H1 (cell line): ENCODE measurements around the gene ARHGEF6. TPM values are rescaled to one million over a fixed set of nuclear protein-coding genes. Genes with fewer than 3 reads are reported as not detected.

Experiments
- CTCF ChIA-PET: fragments of 300-600 bp; sonication (Branson Sonifier 250); formaldehyde crosslinking; loops from one replicate; lab custom pipeline; 2021; ENCODE audit not compliant: partially characterized antibody; lab: Charles Lee
- POLR2A ChIA-PET: fragments of 300-600 bp; sonication (Branson Sonifier 250); formaldehyde crosslinking; loops from one replicate; lab custom pipeline; 2021; ENCODE audit warnings: inconsistent platforms; ENCODE audit not compliant: partially characterized antibody; lab: Charles Lee
- DNase-seq, 2 experiments: peaks; one replicate each; pipeline versions ENCODE4 v3.0.0 to v3.0.0-alpha.2; 2010 to 2022; ENCODE audit warnings: low spot score in 2 of 2, low read depth in 1 of 2, mixed read lengths in 1 of 2
- FAIRE-seq: peaks from 2 replicates; lab custom pipeline; 2011; peaks lifted over from hg19 to GRCh38; lab: Jason Lieb, UNC
- H2AFZ ChIP-seq: 2 replicates; pipeline ENCODE4 v1.8.1; 2012; ENCODE audit warnings: low read length, inconsistent platforms
- H2AK5ac ChIP-seq: 2 replicates; pipeline ENCODE4 v1.6.1; 2013; ENCODE audit warnings: low read depth, low read length
- H2BK120ac ChIP-seq: replicated peaks from 2 replicates; pipeline ENCODE3; 2013; ENCODE audit warnings: low read depth, low read length, inconsistent platforms
- H2BK12ac ChIP-seq: 2 replicates; pipeline ENCODE4 v1.6.1; 2013; ENCODE audit warnings: low read depth, low read length
- H2BK15ac ChIP-seq: 2 replicates; pipeline ENCODE4 v1.6.1; 2013; ENCODE audit warnings: low read length
- H2BK20ac ChIP-seq: 2 replicates; pipeline ENCODE4 v1.6.1; 2013; ENCODE audit warnings: low read length
- H2BK5ac ChIP-seq: 2 replicates; pipeline ENCODE4 v1.6.1; 2013; ENCODE audit warnings: low read depth, low read length
- H3K14ac ChIP-seq: 2 replicates; pipeline ENCODE4 v1.6.1; 2013; ENCODE audit warnings: inconsistent platforms; ENCODE audit not compliant: insufficient read length
- H3K18ac ChIP-seq: 2 replicates; pipeline ENCODE4 v1.6.1; 2013; ENCODE audit warnings: low read length; ENCODE audit errors: extremely low read depth
- H3K23ac ChIP-seq: 2 replicates; pipeline ENCODE4 v1.6.1; 2013; ENCODE audit warnings: inconsistent platforms; ENCODE audit not compliant: insufficient read length
- H3K23me2 ChIP-seq: 2 replicates; pipeline ENCODE4 v1.6.1; 2013; ENCODE audit warnings: low read depth, low read length
- H3K27ac ChIP-seq: 2 replicates; pipeline ENCODE4 v1.6.1; 2011; ENCODE audit warnings: low read depth, low read length, inconsistent platforms
- H3K27me3 ChIP-seq, 4 experiments: replicated peaks in 1 of 4; 1 replicate in 1 of 4; 2 replicates in 3 of 4; pipeline versions ENCODE4 v1.6.1 to v1.8.1; 2011 to 2013; ENCODE audit warnings: low read length in 3 of 4, mild to moderate bottlenecking in 3 of 4, inconsistent platforms in 2 of 4, mixed read lengths in 2 of 4, moderate library complexity in 1 of 4; ENCODE audit not compliant: control insufficient read depth in 3 of 4, insufficient read depth in 3 of 4; ENCODE audit errors: extremely low read depth in 1 of 4
- H3K36me3 ChIP-seq, 4 experiments: 2 replicates each; pipeline versions ENCODE4 v1.6.1 to v1.8.1; 2011 to 2013; ENCODE audit warnings: mild to moderate bottlenecking in 4 of 4, low read length in 3 of 4, moderate library complexity in 2 of 4, control low read depth in 1 of 4, inconsistent platforms in 1 of 4; ENCODE audit not compliant: insufficient read depth in 4 of 4, control insufficient read depth in 2 of 4
- H3K4ac ChIP-seq: replicated peaks from 2 replicates; pipeline ENCODE3; 2013; ENCODE audit warnings: low read length, low read depth, mixed read lengths, inconsistent platforms; ENCODE audit not compliant: insufficient read length
- H3K4me1 ChIP-seq, 4 experiments: replicated peaks in 1 of 4; 1 replicate in 1 of 4; 2 replicates in 3 of 4; pipeline versions ENCODE4 v1.6.1 to v1.8.1; 2011 to 2013; ENCODE audit warnings: low read length in 3 of 4, inconsistent platforms in 2 of 4, mixed read lengths in 1 of 4; ENCODE audit not compliant: insufficient read depth in 4 of 4, control insufficient read depth in 3 of 4
- H3K4me2 ChIP-seq, 2 experiments: 2 replicates each; pipeline versions ENCODE4 v1.6.1 to v1.8.1; 2011 to 2013; ENCODE audit warnings: low read depth in 2 of 2, low read length in 2 of 2, control low read depth in 1 of 2, inconsistent platforms in 1 of 2, mild to moderate bottlenecking in 1 of 2; ENCODE audit not compliant: insufficient read depth in 1 of 2
- H3K4me3 ChIP-seq, 4 experiments: fragments of 200-600, 300-600 bp in 1 of 4; sonication (generic), shearing (Covaris generic), sonication (Bioruptor Twin) in 1 of 4; 2 replicates each; pipeline versions ENCODE4 v1.5.1 to v1.8.1; 2011 to 2016; ENCODE audit warnings: low read length in 4 of 4, low read depth in 3 of 4, control low read depth in 2 of 4, inconsistent platforms in 2 of 4, mild to moderate bottlenecking in 2 of 4, mixed read lengths in 1 of 4, moderate library complexity in 1 of 4; ENCODE audit not compliant: insufficient read depth in 2 of 4; ENCODE audit errors: extremely low read depth in 1 of 4
- H3K56ac ChIP-seq: replicated peaks from 2 replicates; pipeline ENCODE3; 2013; ENCODE audit warnings: low read depth, mild to moderate bottlenecking, mixed read lengths, low read length, inconsistent platforms; ENCODE audit not compliant: insufficient read length
- H3K79me1 ChIP-seq: 2 replicates; pipeline ENCODE4 v1.6.1; 2013; ENCODE audit warnings: low read depth, low read length, control low read depth
- H3K79me2 ChIP-seq, 2 experiments: 2 replicates each; pipeline versions ENCODE4 v1.6.1 to v1.8.1; 2012 to 2013; ENCODE audit warnings: low read length in 2 of 2, mild to moderate bottlenecking in 2 of 2, inconsistent platforms in 1 of 2; ENCODE audit not compliant: insufficient read depth in 2 of 2, control insufficient read depth in 1 of 2
- H3K9ac ChIP-seq, 4 experiments: replicated peaks in 1 of 4; 1 replicate in 1 of 4; 2 replicates in 3 of 4; pipeline versions ENCODE4 v1.6.1 to v1.8.1; 2011 to 2013; ENCODE audit warnings: low read depth in 3 of 4, low read length in 3 of 4, control low read depth in 2 of 4, mild to moderate bottlenecking in 2 of 4, moderate library complexity in 2 of 4, inconsistent platforms in 1 of 4; ENCODE audit errors: extremely low read depth in 1 of 4
- H3K9me3 ChIP-seq, 2 experiments: 2 replicates each; pipeline versions ENCODE4 v1.6.1 to v1.8.1; 2012 to 2013; ENCODE audit warnings: mild to moderate bottlenecking in 2 of 2, moderate library complexity in 2 of 2, control low read depth in 1 of 2, inconsistent platforms in 1 of 2, low read depth in 1 of 2, low read length in 1 of 2, mixed read lengths in 1 of 2; ENCODE audit not compliant: insufficient read depth in 2 of 2
- H4K20me1 ChIP-seq, 2 experiments: replicated peaks in 1 of 2; 2 replicates each; pipeline versions ENCODE3 to v1.8.1; 2011 to 2013; ENCODE audit warnings: inconsistent platforms in 2 of 2, low read length in 2 of 2, mild to moderate bottlenecking in 1 of 2; ENCODE audit not compliant: insufficient read depth in 2 of 2, control insufficient read depth in 1 of 2
- H4K5ac ChIP-seq: 2 replicates; pipeline ENCODE4 v1.6.1; 2013; ENCODE audit warnings: low read length, low read depth, mixed read lengths, inconsistent platforms; ENCODE audit not compliant: insufficient read length
- H4K8ac ChIP-seq: 2 replicates; pipeline ENCODE4 v1.8.0; 2013; ENCODE audit warnings: mild to moderate bottlenecking, moderate library complexity, low read length, inconsistent platforms; ENCODE audit not compliant: insufficient read depth; ENCODE audit errors: extremely low read depth
- H4K91ac ChIP-seq: replicated peaks from 2 replicates; pipeline ENCODE3; 2013; ENCODE audit warnings: low read length, mixed read lengths, inconsistent platforms; ENCODE audit not compliant: insufficient read length
- ASH2L ChIP-seq: fragments of 200-600, 300-600 bp; sonication (generic); IDR thresholded peaks from one replicate; pipeline ENCODE4 v1.7.1; 2017; ENCODE audit warnings: low read length
- CTBP2 ChIP-seq: IDR thresholded peaks from 2 replicates; pipeline ENCODE4 v1.7.0; 2011; ENCODE audit warnings: borderline replicate concordance, mild to moderate bottlenecking, moderate library complexity, mixed read lengths, low read length; ENCODE audit not compliant: insufficient read depth, insufficient read length
- WGBS, 2 experiments: shearing (Covaris generic) in 1 of 2; methylation state at CpG; one replicate each; pipeline versions ENCODE4 v1.1.6 to v1.1.7; 2013 to 2015; ENCODE audit warnings: low lambda C conversion rate in 2 of 2, mixed read lengths in 2 of 2, inconsistent platforms in 1 of 2, low coverage in 1 of 2, missing lambda C conversion rate in 1 of 2; ENCODE audit not compliant: insufficient replicate concordance in 2 of 2, insufficient coverage in 1 of 2, insufficient read length in 1 of 2; ENCODE audit errors: extremely low coverage in 1 of 2, missing lambda C conversion rate in 1 of 2; 5-methylcytosine and 5-hydroxymethylcytosine counted together
- polyA plus RNA-seq, 7 experiments: library from polyadenylated mRNA; depleted of rRNA in 3 of 7; stranded (reverse) in 5 of 7; unstranded in 2 of 7; fragments of >200 nt in 5 of 7; fragments of 200-250 nt in 2 of 7; gene quantifications; 1 replicate in 5 of 7; 2 replicates in 1 of 7; 4 replicates in 1 of 7; pipeline versions ENCODE4 v1.2.1 to v1.2.3, GENCODE V29; 2011 to 2013; ENCODE audit warnings: missing spikeins in 2 of 7, mixed read lengths in 2 of 7
- total RNA-seq: library from RNA; stranded (reverse); fragmentation: NEBNext Ultra II Directional; extraction: Animal tissue kit (Norgen Biotek cat#: 25700); gene quantifications from 2 replicates; pipeline ENCODE4 v1.2.1, GENCODE V29; 2021

ARHGEF6 gene
- total and polyA plus RNA-seq, 2 of the 8 experiments (the other 6 are each of a cell fraction or from before 2014, with no cell fraction given): 3.6 to 3.7 TPM

DNA sequence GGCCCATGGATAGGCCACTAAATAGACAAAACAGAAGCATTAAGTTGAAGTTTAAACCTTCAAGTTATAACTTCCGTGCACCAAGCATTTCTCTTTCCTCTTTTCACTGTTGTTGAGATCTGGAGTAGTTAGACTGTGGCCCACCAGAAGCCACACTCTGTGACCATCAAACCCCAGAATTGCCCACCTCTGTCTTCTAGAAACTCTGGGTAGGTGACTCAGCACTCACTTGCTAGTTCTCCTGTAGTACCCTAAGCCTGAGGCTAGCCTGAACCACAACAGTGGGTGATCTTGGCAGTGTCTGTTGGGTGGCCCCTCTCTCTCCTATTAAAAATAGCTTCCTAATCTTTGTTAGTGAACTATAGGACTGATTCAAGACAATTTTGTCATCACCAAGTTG lies 157.3 kb downstream of the ARHGEF6 start:
- H3K4ac ChIP-seq: no peak overlapping the region
- H4K91ac ChIP-seq: no peak overlapping the region
- no peaks in the 10 kb centered on the region for H3K9me3 ChIP-seq
- H3K27ac ChIP-seq: no peak overlapping the region
- no peaks in the 10 kb centered on the region for H3K27me3 ChIP-seq
- H3K79me2 ChIP-seq: no peaks in the 10 kb centered on the region
- no peak overlapping the region for H3K18ac ChIP-seq
- H3K9ac ChIP-seq: no peak overlapping the region
- H3K4me3 ChIP-seq: no peak overlapping the region
- H2BK5ac ChIP-seq: no peak overlapping the region
- no peak overlapping the region for H2AFZ ChIP-seq
- no peak overlapping the region for H2BK15ac ChIP-seq
- no peaks in the 10 kb centered on the region for H3K36me3 ChIP-seq
- 67% methylated on average over 1 of the region's 1 CpG; no CpG with 5 or more reads in 1 of the 2 experiments for WGBS, 2 experiments
- H2BK120ac ChIP-seq: no peak overlapping the region
- DNase-seq (no peak), FAIRE-seq (no peak)
- no peak overlapping the region for H2BK12ac ChIP-seq
- ChIA-PET CTCF (no interaction called here), POLR2A (no interaction called here)
- no peak overlapping the region for H3K4me2 ChIP-seq
- no peak overlapping the region for H2AK5ac ChIP-seq
- H4K20me1 ChIP-seq: no peaks in the 10 kb centered on the region
- TF ChIP-seq CTBP2 (no peak), ASH2L (no peak)
- H4K8ac ChIP-seq: no peak overlapping the region
- H4K5ac ChIP-seq: no peak overlapping the region
- H3K23ac ChIP-seq: no peak overlapping the region
- H3K79me1 ChIP-seq: no peaks in the 10 kb centered on the region
- H3K23me2 ChIP-seq: no peaks in the 10 kb centered on the region
- H3K14ac ChIP-seq: no peak overlapping the region
- no peak overlapping the region for H3K56ac ChIP-seq
- H2BK20ac ChIP-seq: no peak overlapping the region
- H3K4me1 ChIP-seq: no peaks in the 10 kb centered on the region
